SHP77 (cell line): Measurements from ENCODE around the gene CPN2.
A peak's percentile ranks its signal among the peaks of the same experiment; 100 is the strongest.

ENCODE experiments used
- DNase-seq, 2 experiments: peaks; one replicate each; lab custom pipeline; 2025; lab: John Stamatoyannopoulos, UW

The CPN2 gene

GRCh38 chr3:194327218-194328052, 23.7 kb downstream of the CPN2 start:
- DNase-seq, result no peak

DNA sequence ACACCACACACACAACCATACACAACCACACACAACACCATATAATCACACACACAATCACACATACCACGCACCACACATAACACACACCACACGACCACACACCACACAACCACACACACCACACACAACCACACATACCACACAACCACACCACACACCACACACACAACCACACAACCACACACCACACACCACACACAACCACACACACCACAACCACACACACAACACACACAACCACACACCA, 24.2 kb downstream of the CPN2 start:
- DNase-seq, result no peak

GRCh38 chr3:194326192-194326967, 24.7 kb downstream of the CPN2 start:
- no peak for DNase-seq

- DNase-seq, result no peak
These were observed 25.5 kb downstream of the CPN2 start for GRCh38 chr3:194325424-194326153.

GRCh38 chr3:194324823-194325327, 26.3 kb downstream of the CPN2 start:
- DNase-seq, result no peak

DNA sequence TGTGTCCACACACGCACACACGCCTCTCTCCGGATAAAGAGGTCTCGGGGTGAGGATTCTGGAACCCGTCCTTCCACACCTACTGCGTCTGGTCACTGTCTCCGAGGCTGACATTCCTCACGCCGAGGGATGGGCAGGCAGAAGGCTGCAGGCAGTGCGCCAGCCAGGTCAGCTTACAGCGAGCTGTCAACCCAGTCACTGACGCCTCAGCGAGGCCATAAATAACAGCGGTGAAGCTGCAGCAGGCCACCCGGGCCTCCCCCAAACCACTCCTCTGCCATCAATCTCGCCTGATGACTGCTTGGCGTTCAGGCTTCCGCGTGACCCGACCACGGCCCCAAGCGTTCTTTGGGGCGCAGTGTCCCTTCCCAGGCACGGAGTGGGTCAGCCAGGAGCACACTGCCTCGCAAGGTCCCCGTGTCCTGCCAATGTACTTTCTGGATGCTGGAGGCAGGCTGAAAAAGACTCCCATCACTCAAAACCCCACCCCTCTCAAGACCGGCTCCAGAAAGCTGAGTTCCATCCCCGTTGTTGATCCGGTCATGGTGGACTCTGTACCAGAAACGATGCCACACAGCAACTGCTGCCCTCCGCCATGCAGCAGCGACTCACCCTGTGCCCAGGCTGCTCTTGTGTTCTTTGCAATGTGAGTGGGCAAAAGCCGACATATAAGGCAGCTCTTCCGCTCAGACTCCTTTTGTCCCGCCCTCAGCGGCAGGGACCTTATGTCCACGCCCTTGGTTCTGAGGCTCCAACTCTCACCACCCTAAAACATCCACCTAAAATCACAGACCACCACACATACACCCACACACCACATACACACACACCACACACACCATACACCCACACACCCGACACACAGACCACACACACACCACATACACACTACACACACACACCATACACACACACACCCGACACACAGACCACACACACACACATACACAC, 27.1 kb downstream of the CPN2 start:
- no peak for DNase-seq

DNA sequence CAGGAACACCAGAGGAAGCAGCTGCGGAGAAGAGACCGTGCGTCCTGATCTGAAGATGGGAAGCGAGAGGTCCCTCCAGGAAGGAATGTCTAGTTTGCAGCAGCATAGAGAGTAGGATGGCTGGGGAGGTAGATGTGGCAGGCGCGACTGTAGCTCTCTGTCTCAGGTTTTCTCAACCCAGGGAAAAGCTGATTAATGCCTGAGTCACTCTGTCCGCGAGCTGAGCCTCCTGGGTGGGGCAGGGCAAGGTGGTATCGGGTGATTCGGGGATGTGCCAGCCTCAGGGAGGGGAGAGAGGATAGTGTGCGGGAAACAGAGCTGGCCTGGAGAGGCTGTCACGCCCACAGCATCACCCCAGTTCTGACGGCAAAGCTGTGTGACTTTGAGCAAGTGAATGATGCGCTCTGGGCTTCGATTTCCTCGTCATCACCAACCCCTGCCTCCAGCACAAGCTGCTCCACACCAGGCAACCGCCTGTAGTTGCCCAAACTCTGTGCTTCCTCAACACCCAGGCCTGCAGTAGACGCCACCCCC, 28.4 kb downstream of the CPN2 start:
- DNase-seq, result no peak

GRCh38 chr3:194321693-194322640, 29.2 kb downstream of the CPN2 start:
- DNase-seq, result peak; percentile 30 to 34

GRCh38 chr3:194320744-194321243, 30.3 kb downstream of the CPN2 start:
- DNase-seq, result no peak

DNA sequence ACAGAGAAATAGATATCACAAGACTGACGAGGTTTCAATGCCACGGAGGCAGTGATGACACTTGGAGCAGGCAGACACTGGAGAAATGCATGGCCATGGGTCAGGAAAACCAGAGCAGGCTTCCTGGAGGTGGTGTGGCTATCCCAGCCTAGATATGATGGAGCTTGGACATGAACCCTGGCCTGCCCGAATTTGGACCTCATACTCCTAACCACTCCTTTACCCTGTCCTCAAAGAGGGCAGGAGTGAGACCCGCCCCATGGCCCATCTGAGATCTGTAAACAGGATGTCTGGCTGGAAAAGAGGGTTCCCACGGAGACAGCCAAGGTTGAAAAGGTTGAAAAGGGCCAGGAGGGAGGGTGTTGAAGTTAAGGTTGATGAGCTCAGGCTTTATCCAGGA, 31.0 kb downstream of the CPN2 start:
- no peak for DNase-seq

DNA sequence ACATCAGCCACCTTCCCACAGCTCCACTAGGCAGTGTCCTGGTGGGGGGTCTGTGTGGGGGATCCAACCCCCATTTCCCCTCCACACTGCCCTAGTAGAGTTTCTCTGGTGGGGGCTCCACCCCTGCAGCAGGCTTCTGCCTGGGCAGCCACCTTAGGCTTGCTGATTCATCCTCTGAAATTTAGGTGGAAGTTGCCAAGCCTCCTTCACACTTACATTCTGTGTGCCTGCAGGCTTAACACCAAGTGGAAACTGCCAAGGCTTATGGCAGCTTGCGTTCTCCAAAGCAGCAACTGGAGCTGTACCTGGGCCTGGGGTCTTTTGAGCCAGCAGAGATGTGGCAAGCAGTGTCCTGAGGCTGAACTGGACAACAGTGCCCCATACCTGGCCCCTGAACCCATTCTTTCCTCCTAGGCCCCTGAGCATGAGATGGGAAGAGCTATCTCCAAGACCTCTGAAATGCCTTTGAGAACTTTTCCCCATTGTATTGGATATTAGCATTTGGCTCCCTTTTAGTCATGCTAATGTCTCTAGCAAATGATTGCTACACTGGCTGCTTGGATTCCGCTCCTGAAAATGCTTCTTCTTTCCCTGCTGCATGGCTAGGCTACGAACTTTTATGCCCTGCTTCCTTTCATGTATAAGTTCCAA, 32.5 kb downstream of the CPN2 start:
- DNase-seq, result no peak

GRCh38 chr3:194316918-194317317, 34.2 kb downstream of the CPN2 start:
- no peak for DNase-seq

DNA sequence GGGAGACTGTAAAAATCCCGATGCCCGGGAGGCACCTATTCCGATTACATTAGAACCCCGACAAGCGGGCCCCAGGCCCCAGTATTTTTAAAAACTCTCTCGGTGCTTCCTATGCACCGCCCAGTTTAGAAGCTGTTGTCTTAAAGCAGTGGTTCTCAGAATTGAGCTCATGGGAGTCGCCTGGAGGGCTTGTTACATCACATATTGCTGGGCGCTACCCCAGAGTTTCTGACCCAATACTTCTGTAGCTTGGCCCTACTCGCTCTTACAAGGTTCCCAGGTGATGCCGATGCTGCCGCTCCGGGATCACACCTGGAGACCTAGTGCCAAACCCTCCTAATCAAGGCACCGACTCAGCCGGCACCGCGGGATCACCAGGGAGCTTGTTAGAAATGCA, 35.2 kb downstream of the CPN2 start:
- no peak for DNase-seq

GRCh38 chr3:194315088-194315964, 35.8 kb downstream of the CPN2 start:
- DNase-seq, result peak; percentile 72 to 79

DNA sequence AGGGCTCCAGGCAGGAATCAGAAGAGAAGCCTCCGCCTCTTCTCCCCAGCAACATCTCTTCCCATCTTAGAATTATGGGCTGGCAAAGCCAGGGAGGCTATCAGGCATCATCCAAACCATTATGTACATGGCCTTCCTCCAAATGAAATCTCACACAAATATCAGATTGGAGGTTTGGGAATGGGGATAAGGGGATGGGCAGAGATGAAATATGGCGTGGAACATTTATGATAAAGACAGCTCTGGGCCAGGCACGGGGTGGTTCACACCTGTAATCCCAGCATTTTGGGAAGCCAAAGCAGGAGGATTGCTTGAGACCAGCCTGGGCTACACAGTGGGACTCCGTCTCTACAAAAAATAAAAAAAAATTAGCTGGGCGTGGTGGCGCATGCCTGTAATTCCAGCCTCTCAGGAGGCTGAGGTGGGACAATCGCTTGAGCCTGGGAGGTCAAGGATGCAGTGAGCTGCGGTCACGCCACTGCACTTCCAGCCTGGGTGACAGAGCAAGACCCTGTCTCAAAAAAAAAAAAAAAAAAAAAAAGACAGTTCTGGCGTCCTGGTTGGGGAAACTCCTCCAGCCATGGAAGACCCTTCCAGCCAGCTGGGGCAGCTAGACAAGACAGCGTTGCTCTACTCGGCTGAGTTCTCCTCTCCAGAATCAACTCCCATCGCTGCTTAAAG, 36.6 kb downstream of the CPN2 start:
- DNase-seq, result no peak

DNA sequence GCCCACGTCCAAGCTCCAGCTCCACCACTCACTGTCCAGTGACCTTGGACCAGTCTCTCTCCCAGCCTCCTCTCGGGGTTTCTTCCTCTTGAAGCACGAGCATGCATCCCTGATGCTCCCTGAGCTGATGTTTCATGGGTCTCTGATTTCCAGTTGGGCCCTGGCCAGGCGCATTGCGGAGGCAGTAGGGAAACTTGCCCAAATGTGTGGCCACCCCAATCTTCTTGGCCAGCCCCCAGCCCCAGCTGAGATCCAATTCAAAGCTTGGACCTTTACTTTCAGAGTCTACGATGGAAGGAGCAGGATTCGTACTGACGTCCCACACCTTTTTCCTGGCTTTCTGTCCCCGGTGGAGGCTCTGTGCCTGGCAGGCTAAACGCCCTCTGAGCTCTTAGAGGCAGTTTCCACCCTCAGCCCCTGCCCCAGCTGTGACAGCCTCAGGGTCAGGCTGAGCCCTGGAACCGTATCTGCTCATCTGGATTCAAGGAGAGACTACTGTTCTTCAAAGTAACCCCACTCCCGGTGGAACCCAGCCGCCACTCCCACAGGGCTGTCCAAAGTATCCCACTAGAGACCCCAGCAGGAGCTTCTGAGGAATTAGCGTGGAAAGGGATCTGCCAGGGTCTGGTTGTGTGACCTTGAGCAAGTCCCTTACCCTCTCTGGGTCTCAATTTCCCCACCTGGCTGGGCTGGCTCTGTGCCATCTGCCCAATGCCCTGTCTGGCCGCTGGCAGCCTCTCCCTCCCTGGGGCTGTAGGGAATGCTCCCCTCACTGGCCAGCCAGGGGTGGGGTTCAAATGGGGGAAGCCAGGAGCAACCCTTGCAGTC, 37.4 kb downstream of the CPN2 start:
- DNase-seq, result no peak

GRCh38 chr3:194312743-194313281, 38.3 kb downstream of the CPN2 start:
- DNase-seq, result peak in 1 of 2 experiments; percentile 37
